ENCODE results near the gene PDLIM1.

Gene PDLIM1

DNA sequence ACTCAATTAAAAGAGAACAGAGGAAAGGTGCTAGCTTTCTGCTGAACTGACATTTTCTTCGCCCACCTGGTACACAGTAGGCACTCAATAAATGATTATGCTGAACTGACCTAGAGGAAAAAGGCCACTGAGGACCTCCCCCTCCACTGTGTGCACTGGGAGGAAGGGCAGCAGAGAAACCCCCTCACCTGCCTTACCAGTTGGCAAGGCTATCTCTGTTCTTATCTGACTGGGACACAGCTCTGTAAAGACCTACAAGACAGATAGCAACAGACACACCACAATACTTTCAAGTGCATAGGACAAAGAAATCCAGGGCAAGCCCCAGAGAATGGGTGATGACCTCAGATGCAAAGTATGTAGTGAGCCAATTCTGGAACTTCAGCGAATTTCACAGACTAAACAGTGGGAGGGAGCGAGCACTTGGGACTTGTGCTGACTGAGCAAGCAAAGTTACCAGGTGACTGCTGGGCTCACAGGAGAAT is 30.4 kb downstream of the PDLIM1 start:
- whole genome bisulfite sequencing (ENCODE audit: extremely low coverage, insufficient coverage, low lambda C conversion rate): no CpG with 5 or more reads among the region's 3 CpGs
- Histone ChIP-seq H3K79me1 (ENCODE audit: low read length) (peaks cover 2% of the 10 kb centered on the region), H3K9ac (ENCODE audit: low read length) (peak overlapping the region; percentile 54), H2AK5ac (ENCODE audit: low read length) (no peak overlapping the region), H4K5ac (ENCODE audit: low read length) (no peak overlapping the region), H3K27ac (ENCODE audit: low read depth, low read length) (peak overlapping the region; percentile 94), H2BK15ac (replicated peaks; ENCODE audit: low read depth) (peak overlapping the region; percentile 23), H3K4me3 (ENCODE audit: low read length) (no peak overlapping the region), H3K4me1 (ENCODE audit: control insufficient read depth, low read depth, low read length) (peaks cover 19% of the 10 kb centered on the region), H2BK120ac (ENCODE audit: low read depth, low read length) (peak overlapping the region; percentile 73), H3K4ac (ENCODE audit: low read depth, low read length) (no peak overlapping the region), H3K4me2 (ENCODE audit: low read length) (no peak overlapping the region), H2BK5ac (ENCODE audit: low read length) (peak overlapping the region; percentile 85), H3K79me2 (ENCODE audit: control insufficient read depth, insufficient read depth, low read length) (no peaks in the 10 kb centered on the region), H3K23ac (ENCODE audit: low read length) (no peak overlapping the region), H4K8ac (ENCODE audit: low read depth, low read length) (no peak overlapping the region), H3K56ac (ENCODE audit: low read length) (peak overlapping the region; percentile 81), H3K27me3 (ENCODE audit: insufficient read depth, low read length, poor library complexity) (no peaks in the 10 kb centered on the region), H3K18ac (ENCODE audit: low read length) (peak overlapping the region; percentile 98), H3K36me3 (ENCODE audit: control insufficient read depth, insufficient read depth, low read length) (peaks cover 2% of the 10 kb centered on the region)
- DNase-seq: peak; percentile 98

DNA sequence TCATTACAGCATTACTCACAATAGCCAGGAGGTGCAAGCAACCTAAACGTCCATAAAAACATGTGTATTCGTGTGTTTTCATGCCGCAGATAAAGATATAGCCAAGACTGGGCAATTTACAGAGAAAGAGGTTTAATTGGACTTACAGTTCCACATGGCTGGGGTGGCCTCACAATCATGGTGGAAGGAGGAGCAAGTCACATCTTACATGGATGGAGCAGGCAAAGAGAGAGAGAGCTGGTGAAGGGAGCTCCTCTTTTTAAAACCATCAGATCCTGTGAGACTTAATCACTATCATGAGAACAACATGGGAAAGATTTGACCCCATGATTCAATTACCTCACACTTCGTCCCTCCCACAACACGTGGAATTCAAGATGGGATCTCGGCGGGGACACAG is 33.0 kb downstream of the PDLIM1 start:
- no peak for DNase-seq
- Histone ChIP-seq H3K79me2 (ENCODE audit: control insufficient read depth, insufficient read depth, low read length) (no peaks in the 10 kb centered on the region), H3K4me3 (ENCODE audit: low read length) (no peak overlapping the region), H3K23ac (ENCODE audit: low read length) (no peak overlapping the region), H3K27ac (ENCODE audit: low read depth, low read length) (no peak overlapping the region), H3K56ac (ENCODE audit: low read length) (no peak overlapping the region), H3K18ac (ENCODE audit: low read length) (no peak overlapping the region), H3K79me1 (ENCODE audit: low read length) (no peaks in the 10 kb centered on the region), H2BK5ac (ENCODE audit: low read length) (no peak overlapping the region), H3K36me3 (ENCODE audit: control insufficient read depth, insufficient read depth, low read length) (no peaks in the 10 kb centered on the region), H2BK15ac (replicated peaks; ENCODE audit: low read depth) (no peak overlapping the region), H3K4me2 (ENCODE audit: low read length) (no peak overlapping the region), H3K4me1 (ENCODE audit: control insufficient read depth, low read depth, low read length) (peaks cover 10% of the 10 kb centered on the region), H3K4ac (ENCODE audit: low read depth, low read length) (no peak overlapping the region), H4K8ac (ENCODE audit: low read depth, low read length) (no peak overlapping the region), H4K5ac (ENCODE audit: low read length) (no peak overlapping the region), H2AK5ac (ENCODE audit: low read length) (no peak overlapping the region), H3K9ac (ENCODE audit: low read length) (no peak overlapping the region), H3K27me3 (ENCODE audit: insufficient read depth, low read length, poor library complexity) (no peaks in the 10 kb centered on the region), H2BK120ac (ENCODE audit: low read depth, low read length) (no peak overlapping the region)
- no CpG with 5 or more reads among the region's 7 CpGs for WGBS (ENCODE audit: extremely low coverage, insufficient coverage, low lambda C conversion rate)

DNA sequence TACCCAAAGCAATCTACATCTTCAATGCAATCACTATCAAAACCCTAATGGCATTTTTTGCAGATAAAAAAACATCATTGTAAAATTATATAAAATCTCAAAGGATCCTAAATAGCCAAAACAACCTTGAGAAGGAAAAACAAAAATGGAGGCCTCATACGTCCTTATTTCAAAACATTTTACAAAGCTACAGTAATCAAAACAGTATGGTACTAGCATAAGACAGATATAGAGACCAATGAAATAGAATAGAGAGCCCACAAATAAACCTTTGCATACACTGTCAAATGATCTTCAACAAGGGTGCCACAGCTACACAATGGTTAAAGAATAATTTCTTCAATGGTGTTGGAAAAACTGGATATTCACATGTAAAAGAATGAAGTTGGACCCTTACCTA is 34.5 kb downstream of the PDLIM1 start:
- Histone ChIP-seq H3K56ac (ENCODE audit: low read length) (no peak overlapping the region), H2AK5ac (ENCODE audit: low read length) (no peak overlapping the region), H3K79me2 (ENCODE audit: control insufficient read depth, insufficient read depth, low read length) (peaks cover 4% of the 10 kb centered on the region), H3K27me3 (ENCODE audit: insufficient read depth, low read length, poor library complexity) (no peaks in the 10 kb centered on the region), H2BK15ac (replicated peaks; ENCODE audit: low read depth) (no peak overlapping the region), H3K9ac (ENCODE audit: low read length) (no peak overlapping the region), H3K23ac (ENCODE audit: low read length) (no peak overlapping the region), H3K79me1 (ENCODE audit: low read length) (peaks cover 6% of the 10 kb centered on the region), H3K4me3 (ENCODE audit: low read length) (no peak overlapping the region), H4K8ac (ENCODE audit: low read depth, low read length) (no peak overlapping the region), H3K4ac (ENCODE audit: low read depth, low read length) (no peak overlapping the region), H3K4me1 (ENCODE audit: control insufficient read depth, low read depth, low read length) (peaks cover 15% of the 10 kb centered on the region), H2BK120ac (ENCODE audit: low read depth, low read length) (no peak overlapping the region), H2BK5ac (ENCODE audit: low read length) (no peak overlapping the region), H4K5ac (ENCODE audit: low read length) (no peak overlapping the region), H3K36me3 (ENCODE audit: control insufficient read depth, insufficient read depth, low read length) (no peaks in the 10 kb centered on the region), H3K27ac (ENCODE audit: low read depth, low read length) (no peak overlapping the region), H3K18ac (ENCODE audit: low read length) (no peak overlapping the region), H3K4me2 (ENCODE audit: low read length) (no peak overlapping the region)
- DNase-seq: no peak
- no CpG with 5 or more reads among the region's 1 CpG for WGBS (ENCODE audit: extremely low coverage, insufficient coverage, low lambda C conversion rate)

DNA sequence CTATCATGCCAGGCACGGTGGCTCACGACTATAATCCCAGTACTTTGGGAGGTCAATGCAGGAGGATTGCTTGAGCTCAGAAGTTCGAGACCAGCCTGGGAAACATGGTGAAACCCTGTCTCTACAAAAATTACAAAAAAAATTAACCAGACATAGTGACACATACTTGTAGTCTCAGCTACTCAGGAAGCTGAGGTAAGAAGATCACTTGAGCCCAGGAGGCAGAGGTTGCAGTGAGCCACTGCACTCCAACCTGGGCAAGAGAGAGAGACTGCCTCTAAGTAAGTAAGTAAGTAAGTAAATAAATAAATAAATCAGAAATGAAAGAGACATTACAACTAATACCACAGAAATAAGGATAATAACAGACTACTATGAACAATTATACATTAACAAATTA is 36.2 kb downstream of the PDLIM1 start:
- H3K4ac ChIP-seq (ENCODE audit: low read depth, low read length): no peak overlapping the region
- H2BK15ac ChIP-seq (replicated peaks; ENCODE audit: low read depth): no peak overlapping the region
- H3K36me3 ChIP-seq (ENCODE audit: control insufficient read depth, insufficient read depth, low read length): no peaks in the 10 kb centered on the region
- H2BK120ac ChIP-seq (ENCODE audit: low read depth, low read length): no peak overlapping the region
- H3K9ac ChIP-seq (ENCODE audit: low read length): no peak overlapping the region
- no peak overlapping the region for H3K27ac ChIP-seq (ENCODE audit: low read depth, low read length)
- H3K79me1 ChIP-seq (ENCODE audit: low read length): peaks cover 7% of the 10 kb centered on the region
- H3K56ac ChIP-seq (ENCODE audit: low read length): no peak overlapping the region
- H3K79me2 ChIP-seq (ENCODE audit: control insufficient read depth, insufficient read depth, low read length): peaks cover 4% of the 10 kb centered on the region
- peaks cover 6% of the 10 kb centered on the region for H3K4me1 ChIP-seq (ENCODE audit: control insufficient read depth, low read depth, low read length)
- no peak overlapping the region for H3K23ac ChIP-seq (ENCODE audit: low read length)
- no peak overlapping the region for H3K18ac ChIP-seq (ENCODE audit: low read length)
- no peak overlapping the region for H2AK5ac ChIP-seq (ENCODE audit: low read length)
- no peak overlapping the region for H4K5ac ChIP-seq (ENCODE audit: low read length)
- H3K27me3 ChIP-seq (ENCODE audit: insufficient read depth, low read length, poor library complexity): no peaks in the 10 kb centered on the region
- no peak for DNase-seq
- no CpG with 5 or more reads among the region's 3 CpGs for WGBS (ENCODE audit: extremely low coverage, insufficient coverage, low lambda C conversion rate)
- H3K4me3 ChIP-seq (ENCODE audit: low read length): no peak overlapping the region
- no peak overlapping the region for H3K4me2 ChIP-seq (ENCODE audit: low read length)
- H2BK5ac ChIP-seq (ENCODE audit: low read length): no peak overlapping the region
- no peak overlapping the region for H4K8ac ChIP-seq (ENCODE audit: low read depth, low read length)

DNA sequence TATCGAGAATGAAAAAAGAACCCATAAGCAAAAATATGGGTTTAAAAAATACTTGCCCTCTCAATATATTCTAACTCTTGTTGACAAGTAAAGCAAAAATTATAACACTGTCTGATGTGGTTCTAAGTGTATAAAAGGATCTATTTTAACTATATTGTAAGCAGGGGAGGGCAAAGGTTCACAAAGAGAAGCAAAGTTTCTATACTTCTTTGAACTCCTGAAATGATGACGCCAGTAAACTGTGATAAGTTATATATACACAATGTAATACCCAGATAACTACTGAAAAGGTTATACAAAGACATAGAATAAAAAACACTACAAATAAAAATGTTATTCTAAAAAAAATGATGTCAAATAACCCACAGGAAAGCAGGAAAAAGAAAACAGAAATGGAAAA is 37.1 kb downstream of the PDLIM1 start:
- Histone ChIP-seq H3K79me2 (ENCODE audit: control insufficient read depth, insufficient read depth, low read length) (peaks cover 4% of the 10 kb centered on the region), H4K5ac (ENCODE audit: low read length) (no peak overlapping the region), H2BK15ac (replicated peaks; ENCODE audit: low read depth) (no peak overlapping the region), H2AK5ac (ENCODE audit: low read length) (no peak overlapping the region), H3K56ac (ENCODE audit: low read length) (no peak overlapping the region), H3K23ac (ENCODE audit: low read length) (no peak overlapping the region), H3K79me1 (ENCODE audit: low read length) (peaks cover 9% of the 10 kb centered on the region), H3K36me3 (ENCODE audit: control insufficient read depth, insufficient read depth, low read length) (no peaks in the 10 kb centered on the region), H2BK120ac (ENCODE audit: low read depth, low read length) (no peak overlapping the region), H3K4me2 (ENCODE audit: low read length) (no peak overlapping the region), H3K27ac (ENCODE audit: low read depth, low read length) (peak overlapping the region; percentile 57), H3K18ac (ENCODE audit: low read length) (no peak overlapping the region), H3K4ac (ENCODE audit: low read depth, low read length) (no peak overlapping the region), H2BK5ac (ENCODE audit: low read length) (no peak overlapping the region), H3K27me3 (ENCODE audit: insufficient read depth, low read length, poor library complexity) (no peaks in the 10 kb centered on the region), H3K4me1 (ENCODE audit: control insufficient read depth, low read depth, low read length) (peaks cover 8% of the 10 kb centered on the region), H4K8ac (ENCODE audit: low read depth, low read length) (no peak overlapping the region), H3K4me3 (ENCODE audit: low read length) (no peak overlapping the region), H3K9ac (ENCODE audit: low read length) (no peak overlapping the region)
- WGBS (ENCODE audit: extremely low coverage, insufficient coverage, low lambda C conversion rate): no CpG with 5 or more reads among the region's 2 CpGs
- no peak for DNase-seq

DNA sequence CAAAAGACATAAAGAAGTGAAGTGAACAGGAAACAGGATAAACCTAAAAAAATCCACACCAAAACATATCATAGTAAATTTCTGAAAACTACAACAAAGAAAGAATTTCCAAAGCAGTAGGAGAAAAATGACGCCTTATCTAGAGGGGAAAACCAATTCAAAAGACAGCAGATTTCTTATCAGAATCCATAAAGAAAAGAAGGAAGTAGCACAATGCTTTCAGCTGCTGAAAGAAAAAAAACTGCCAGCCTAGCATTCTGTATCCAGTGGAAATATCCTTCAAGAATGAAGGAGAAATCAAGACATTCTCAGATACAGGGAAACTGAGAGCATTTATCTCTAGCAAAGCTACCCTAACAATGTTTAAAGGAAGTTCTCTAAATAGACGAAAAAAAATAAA is 37.8 kb downstream of the PDLIM1 start:
- Histone ChIP-seq H3K27ac (ENCODE audit: low read depth, low read length) (no peak overlapping the region), H3K18ac (ENCODE audit: low read length) (peak overlapping the region; percentile 22), H2AK5ac (ENCODE audit: low read length) (no peak overlapping the region), H3K23ac (ENCODE audit: low read length) (no peak overlapping the region), H4K5ac (ENCODE audit: low read length) (no peak overlapping the region), H3K36me3 (ENCODE audit: control insufficient read depth, insufficient read depth, low read length) (no peaks in the 10 kb centered on the region), H3K79me2 (ENCODE audit: control insufficient read depth, insufficient read depth, low read length) (peaks cover 4% of the 10 kb centered on the region), H2BK120ac (ENCODE audit: low read depth, low read length) (no peak overlapping the region), H2BK15ac (replicated peaks; ENCODE audit: low read depth) (no peak overlapping the region), H3K4me2 (ENCODE audit: low read length) (no peak overlapping the region), H3K56ac (ENCODE audit: low read length) (no peak overlapping the region), H3K4me3 (ENCODE audit: low read length) (no peak overlapping the region), H3K4ac (ENCODE audit: low read depth, low read length) (no peak overlapping the region), H3K4me1 (ENCODE audit: control insufficient read depth, low read depth, low read length) (peaks cover 9% of the 10 kb centered on the region), H2BK5ac (ENCODE audit: low read length) (no peak overlapping the region), H3K27me3 (ENCODE audit: insufficient read depth, low read length, poor library complexity) (no peaks in the 10 kb centered on the region), H3K79me1 (ENCODE audit: low read length) (peaks cover 9% of the 10 kb centered on the region), H3K9ac (ENCODE audit: low read length) (no peak overlapping the region), H4K8ac (ENCODE audit: low read depth, low read length) (no peak overlapping the region)
- DNase-seq: no peak
- WGBS (ENCODE audit: extremely low coverage, insufficient coverage, low lambda C conversion rate): no CpG with 5 or more reads among the region's 2 CpGs
